GM18511 (cell line): ENCODE measurements around the gene ZBTB21.

Experiments
- ATAC-seq: cut with Tn5 transposase; IDR thresholded peaks from one replicate; pipeline ENCODE4 v1.9.1; 2021; ENCODE audit warnings: mild to moderate bottlenecking, moderate library complexity; ENCODE audit not compliant: unreplicated experiment

ZBTB21 gene

DNA sequence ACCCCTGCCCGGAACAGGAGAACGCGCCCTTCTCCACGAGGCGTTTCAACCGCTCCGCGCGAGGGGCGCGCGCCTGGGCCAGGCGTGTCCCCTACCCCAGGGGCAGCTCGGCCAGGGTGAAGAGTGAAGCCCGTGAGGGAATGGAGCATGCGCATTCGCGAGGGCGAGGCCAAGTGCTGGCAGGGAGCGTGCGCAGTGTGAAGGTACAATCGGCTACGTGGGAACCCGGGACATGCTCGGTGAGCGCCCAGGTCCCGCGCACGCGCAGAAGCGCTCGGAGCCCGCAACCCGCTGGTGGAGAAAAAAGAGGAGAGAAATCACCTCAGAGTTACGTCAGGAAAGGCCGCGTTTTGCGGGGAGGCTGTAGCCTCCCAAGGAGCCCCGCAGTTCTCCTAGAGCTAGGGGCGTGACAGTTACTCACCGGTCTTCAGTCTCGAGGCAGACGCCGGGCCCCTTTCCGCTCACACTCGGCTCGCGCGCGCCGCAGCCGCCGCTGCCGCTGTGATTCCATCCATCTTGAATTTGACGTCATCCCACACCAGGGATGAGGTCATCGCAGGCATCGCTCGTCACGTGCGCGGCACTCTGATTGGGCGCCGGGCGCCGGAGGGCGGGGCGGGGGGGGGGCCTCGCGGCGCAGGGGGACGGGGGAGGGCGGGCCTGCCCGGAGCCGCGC lies at the start of gene ZBTB21:
TSS of gene ZBTB21 (minus strand) at position 530 of the 676 bp plus-strand sequence. CDS start 16,265 bp downstream, outside the sequence.
- ATAC-seq = peak; percentile 76

DNA sequence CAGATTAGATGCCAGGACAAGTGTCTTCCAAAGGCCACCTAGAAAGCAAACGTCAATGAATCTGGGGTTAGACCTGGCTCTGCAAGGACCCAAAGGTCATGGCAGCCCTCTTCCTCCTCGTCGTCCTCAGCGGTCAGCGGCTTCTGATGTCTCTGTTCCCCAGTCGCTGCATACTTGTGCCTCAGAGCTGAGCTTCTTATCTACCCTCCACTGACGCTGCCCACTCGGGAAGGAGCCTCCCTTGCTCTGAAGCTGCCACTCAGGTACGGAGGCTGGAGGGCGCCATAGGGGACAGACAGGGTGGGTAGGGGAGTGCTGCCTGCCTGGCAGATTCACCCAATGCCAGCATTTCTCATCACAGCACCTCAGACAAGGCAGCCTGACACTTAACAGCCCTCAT lies 49.6 kb upstream of the ZBTB21 start:
- no peak for ATAC-seq

DNA sequence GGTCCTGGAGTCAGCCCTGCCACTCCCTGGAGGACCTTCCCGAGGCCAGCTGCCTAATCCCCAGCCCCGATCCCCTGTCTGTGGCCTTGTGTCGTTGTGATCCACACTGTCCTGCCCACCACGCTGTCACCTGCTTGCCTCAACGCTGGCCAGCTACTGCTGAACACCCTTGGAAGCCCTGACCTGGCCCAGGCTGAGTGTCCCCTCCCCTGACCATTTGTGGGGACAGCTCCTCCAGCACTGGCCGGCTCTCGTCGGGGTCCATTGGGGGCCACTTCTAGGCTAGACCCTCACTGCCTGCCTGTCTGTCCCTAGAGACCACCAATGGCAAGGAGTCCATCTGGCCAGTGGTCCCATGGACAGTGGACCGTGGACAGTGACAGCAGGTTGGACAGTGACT lies 49.0 kb upstream of the ZBTB21 start:
- ATAC-seq = no peak

DNA sequence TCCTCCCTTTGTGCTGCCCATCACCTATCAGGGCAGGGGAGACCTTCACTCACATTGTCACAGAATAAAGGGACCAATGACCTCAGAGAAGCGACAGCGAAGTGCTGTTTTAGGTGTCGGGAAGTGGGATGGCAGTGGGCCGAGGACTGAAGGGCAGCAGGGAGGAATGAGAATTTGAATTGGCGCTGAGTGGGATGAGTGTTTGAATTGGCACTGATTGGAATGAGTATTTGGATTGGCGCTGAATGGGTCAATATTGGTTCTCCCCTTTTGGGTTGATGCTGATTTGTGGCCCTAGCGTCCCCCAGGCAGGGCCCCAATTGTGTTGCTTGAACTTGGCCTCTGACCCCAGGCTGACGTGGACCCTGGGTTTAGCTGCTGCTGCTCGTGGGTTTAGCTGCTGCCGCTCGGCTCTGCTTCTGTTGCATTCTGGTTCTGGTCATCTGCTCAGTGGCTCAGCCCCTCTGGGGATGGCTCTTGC lies 48.5 kb upstream of the ZBTB21 start:
- no peak for ATAC-seq

DNA sequence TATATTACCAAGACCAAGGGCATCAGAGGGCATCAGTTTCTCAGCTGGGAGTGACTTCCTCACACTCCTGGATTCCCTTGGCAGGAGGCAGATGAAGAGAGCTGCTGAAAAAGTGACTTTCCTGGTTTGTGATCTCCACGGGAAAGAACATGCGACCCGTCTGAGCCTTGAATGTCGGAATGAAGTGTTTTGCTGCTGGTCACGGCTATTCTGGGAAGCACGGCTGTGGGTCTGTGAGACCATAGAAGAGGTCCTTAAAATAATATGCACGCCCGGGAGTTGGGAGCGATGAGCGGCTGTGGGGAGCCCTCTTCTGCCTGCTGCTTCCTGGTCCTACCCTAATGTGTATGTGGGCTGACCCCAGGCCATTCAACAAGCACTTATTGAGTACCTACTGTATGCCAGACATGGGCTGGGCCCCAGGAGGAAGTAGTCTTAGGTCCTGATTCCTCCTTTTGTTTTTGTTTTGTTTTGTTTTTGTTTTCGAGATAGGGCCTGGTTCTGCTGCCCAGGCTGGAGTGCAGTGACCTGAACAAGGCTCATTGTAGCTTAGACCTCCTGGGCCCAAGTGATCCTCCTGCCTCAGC lies 47.8 kb upstream of the ZBTB21 start:
- ATAC-seq = no peak

DNA sequence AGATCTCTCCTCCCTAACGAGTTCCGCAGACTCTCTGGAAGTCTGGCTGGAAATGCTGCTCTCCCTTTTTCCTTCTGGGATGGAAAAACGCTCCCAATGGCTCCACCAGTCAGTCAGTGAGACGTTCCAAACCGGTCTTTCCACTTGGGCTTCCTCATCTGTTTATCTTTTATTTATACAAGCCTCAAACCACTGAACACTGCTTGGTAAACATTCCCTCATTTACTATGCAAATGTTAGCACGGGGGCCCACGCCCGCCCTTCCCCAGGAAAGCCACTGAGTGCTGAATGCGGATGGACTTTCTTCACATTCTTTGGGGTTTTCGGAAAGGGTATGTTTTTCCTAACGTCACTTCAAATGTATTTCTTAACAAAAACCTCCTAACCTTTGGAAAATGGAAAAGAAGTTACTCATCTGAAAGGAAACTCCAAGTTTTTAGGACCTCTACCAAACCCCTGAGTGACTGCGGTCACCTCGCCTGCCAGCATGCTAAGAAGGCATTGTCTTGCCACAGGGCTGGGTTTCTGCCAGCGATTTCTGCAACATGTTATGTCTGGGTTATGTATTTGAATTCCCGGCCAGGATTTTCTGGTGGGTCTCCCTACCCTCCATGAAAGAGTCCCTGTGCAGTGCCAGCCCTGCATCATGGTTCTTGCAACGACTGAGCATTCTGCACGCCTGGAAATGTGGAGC lies 47.0 kb upstream of the ZBTB21 start:
- ATAC-seq = no peak

DNA sequence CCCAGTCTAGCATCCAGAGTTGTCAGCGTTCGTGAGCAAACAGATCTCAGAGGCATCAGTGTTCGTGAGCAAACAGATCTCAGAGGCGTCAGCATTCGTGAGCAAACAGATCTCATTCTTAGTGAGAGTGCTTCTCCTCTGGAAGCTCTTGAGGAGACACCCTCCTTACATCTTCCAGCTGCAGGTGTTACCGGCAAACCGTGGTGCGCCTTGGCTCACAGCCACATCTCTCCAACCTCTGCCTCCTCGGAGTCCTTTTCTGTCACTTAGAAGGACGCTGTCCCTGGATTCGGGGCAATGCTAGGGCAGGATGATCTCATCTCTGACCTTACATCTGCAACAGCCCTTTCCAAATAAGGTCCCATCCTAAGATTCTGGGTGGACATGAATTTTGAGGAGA lies 46.3 kb upstream of the ZBTB21 start:
- no peak for ATAC-seq

DNA sequence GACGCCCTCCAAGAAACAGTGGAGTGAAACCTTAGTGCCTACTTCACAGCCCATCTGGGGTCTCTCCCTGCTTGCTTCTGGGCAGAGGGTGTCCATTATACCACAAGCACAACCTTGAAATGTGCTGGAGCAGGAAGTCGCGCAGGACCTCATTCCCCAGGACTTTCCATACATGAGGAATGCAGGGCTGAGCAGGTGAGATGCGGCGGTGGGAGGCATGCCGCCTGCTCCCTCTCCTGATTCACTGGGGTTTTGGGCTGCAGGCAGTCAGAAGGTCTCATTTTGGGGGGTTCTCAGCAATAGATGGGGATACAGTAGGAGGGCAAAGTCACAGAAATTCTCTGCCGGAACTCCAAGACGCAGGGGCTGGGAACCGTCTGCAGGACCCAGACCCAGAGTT lies 45.3 kb upstream of the ZBTB21 start:
- no peak for ATAC-seq

DNA sequence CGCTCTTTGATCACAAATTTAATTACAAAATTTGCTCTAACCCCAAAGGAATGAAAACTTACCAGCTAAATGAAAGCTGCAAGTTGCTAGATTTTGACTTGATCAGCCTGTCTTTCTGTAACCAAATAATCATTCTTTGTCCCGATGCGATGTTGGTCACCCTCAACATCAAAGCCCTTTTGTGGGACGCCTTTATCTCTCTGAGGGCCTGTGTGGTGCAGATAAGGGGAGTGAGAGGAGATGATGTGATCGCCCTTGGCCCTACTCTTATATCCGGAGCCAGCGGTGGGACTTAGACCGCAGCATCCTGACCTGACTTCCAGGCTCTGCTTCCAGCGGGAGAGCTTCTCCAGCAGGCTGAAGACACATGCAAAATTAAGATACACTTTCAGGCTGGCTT lies 41.6 kb upstream of the ZBTB21 start:
- ATAC-seq = no peak

DNA sequence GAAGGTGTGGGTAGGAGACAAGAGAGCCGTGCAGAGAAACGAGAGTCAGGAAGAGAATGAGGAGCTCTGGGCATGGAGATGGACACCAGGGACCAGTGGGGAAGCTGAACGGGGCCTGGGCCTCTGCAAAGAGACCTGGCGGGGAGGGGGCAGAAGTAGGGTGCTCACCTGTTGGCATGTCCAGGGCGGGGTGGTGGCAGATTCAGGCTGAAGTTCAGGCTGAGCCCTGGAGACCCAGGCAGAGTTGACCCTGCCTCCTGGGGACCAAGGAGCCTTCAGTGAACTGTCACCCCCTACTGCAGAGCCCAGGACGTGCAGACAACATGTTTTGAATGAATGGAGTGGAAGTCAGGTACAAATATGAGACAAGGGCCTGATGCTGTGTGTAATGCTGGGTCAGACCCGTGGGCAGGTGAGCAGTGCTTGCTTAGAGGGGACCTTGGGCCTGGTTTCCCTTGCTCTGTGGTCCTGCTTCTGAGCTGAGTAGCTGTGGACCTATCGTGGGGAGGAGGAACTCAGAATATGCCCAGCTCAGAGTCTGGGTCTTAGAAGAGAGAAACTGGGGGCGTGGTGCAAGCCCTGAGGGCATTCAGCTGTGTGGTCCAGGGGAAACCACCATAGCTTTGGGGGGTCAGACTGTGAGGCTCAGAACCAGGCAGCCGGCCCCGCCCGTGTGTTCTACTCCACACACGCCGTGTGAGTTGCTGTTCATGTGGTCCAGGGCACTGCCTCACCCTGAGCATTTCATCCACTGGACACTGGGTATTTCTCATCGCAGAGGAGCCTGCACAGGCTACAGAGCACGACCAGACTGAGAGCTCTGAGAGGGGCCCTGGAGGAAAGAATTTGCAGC lies 39.6 kb upstream of the ZBTB21 start:
- no peak for ATAC-seq

DNA sequence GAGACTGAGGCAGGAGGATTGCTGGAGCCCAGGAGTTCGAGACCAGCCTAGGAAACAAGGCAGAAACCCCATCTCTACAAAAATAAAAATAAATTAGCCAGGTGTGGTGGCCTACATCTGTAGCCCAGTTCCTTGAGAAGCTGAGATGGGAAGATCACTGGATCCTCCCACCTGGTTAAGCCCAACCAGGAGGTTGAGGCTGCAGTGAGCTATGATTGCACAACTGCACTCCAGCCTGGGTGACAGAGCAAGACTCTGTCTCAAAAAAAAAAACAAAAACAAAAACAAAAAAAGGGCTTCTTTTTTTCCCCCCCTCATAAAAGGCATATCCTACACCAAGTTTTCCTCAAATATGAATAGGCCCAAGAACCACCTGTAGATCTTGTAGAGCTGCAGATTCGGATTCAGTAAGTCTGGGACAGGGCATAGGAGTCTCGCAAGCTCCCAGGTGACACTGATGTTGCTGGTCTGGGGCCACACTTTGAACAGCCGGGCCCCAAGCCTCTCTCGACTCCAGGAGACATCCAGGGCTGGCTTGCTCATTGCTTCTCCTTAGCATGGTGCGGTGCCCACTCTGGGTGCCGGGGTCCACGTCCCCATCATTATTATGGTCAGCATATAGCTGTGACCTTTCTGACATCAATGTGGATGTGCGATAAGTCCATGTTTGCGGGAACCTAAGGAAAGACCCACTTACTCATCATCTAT lies 38.9 kb upstream of the ZBTB21 start:
- ATAC-seq = no peak

DNA sequence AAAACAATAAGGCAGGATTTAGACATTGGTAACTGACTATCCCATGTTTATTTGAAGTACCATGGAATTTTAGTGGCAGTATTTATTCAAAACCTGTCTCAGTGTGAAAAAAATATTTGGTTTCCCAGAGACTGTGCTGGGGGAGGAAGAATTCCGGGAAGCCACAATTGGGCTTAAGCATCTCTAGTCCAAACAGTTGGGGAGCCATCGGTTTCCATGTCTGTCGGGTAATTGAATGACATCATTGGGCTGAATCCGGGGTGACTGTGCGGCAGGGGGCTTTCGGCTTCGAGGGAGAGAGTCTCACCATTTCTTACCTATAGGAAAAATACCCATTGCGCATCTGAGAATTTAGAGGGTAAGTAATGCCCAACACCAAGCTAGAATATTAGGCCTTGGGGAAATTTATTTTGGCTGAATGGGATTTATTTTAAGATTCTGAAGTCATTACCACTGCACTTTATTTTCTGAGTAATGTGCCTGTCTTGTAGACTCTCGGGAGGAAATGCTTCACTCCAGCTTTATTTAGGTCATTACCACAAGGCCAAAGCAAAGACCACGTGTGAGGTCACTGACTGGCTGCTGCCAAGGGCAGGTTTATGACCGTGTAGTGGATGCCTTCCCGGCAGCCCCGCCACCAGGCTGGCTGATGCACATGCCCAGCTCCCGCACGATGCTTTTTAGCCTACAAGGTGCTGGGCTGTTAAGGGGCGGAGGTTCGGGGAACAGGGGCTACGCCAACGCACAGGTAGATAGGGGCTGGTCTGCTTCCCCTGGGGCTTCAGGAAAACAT lies 37.9 kb upstream of the ZBTB21 start:
- no peak for ATAC-seq

DNA sequence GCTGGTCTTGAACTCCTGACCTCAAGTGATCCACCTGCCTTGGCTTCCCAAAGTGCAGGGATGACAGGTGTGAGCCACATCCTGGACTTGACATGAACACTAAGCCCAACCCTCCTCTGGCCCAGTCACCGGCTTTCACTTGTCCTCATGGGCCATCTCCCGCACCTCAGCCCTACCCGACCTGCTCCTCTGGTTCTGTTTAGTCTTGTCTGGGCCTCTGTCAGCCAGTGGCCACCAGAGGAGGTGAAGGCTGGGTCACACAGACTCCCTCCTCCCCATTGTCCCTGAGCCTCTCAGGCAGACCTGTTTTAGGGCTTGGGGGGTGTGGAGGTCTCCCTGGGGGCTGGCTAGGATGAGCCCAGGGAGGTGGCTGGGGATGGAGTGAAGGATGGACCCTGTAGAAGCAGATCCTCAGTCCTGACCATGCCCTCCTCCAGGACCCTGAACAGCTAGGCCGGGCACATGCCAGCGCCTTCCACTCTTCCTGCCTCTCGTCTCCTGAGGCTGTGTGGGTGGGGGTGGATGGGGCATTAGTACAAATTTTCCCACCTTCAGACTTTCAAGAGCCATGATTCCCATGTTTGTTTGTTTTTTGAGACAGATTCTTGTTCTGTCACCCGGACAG lies 34.8 kb upstream of the ZBTB21 start:
- ATAC-seq = no peak

DNA sequence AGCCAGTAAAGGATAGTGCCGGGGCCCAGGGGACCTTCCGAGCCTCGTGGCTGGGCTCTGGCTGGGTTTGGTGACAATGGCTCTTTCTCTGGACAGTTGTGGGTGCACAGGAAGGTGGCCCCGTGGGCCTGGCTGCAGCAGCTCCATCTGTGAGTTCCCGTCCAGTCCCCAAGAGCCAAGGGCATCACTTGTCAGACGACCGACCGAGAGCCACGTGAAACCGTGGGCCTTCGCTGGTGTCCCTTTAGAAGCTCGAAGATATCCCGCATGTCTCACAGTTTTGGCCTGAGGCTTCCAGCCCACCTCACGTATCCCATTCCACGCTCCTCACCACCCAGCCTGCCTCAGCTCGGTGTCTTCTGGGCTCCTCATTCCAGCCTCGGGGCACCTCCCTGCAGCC lies 33.8 kb upstream of the ZBTB21 start:
- ATAC-seq = no peak

DNA sequence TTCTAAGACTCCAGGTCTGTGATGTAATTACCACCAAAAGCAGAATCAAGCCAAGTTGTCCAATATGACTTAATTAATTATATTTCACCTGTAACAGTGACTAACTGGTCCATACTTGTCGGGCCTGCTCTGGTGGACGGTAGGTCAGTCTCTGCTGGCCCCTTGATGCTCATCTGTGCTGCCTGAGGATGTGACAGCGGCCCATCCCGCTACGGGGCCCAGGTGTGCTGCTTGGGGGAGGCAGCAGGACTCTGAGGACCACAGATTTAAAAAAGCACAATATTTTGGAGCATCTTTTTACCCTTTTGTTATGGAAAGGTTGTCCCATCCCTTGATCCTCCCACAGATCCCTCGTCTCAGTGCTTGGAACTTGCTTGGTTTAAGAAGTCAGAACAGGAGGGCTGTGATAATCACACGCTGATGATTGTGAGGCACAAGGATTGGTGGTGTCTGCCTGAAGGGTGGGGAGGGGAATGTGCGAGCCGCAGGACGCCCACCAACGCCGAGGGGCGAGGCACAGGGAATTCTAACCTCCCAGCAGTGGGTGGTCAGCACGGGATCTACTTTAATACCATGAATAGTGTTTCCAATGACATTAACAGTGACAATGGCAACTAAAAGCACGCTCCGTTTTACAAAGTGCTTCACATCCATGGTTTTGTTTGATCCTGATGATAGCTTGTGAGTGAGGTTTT lies 33.2 kb upstream of the ZBTB21 start:
- no peak for ATAC-seq

DNA sequence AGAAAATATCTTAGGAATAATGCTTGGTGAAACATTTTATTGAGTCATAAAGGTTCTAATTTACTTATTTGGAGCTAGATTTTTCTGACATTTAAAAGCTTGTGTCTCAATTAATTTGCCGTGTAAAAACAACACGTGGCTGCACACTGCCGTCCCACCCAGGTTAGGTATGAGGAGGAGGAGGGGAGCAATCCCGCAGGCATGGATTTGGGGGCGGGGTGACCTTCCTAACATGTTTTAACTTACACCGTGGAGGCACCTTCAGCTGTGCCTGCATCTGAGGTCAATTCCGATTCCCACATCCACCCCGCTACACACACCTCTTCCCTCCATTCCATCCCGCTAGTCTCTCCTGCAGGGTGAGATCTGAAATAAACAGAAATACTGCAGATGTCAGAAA lies 32.5 kb upstream of the ZBTB21 start:
- no peak for ATAC-seq

DNA sequence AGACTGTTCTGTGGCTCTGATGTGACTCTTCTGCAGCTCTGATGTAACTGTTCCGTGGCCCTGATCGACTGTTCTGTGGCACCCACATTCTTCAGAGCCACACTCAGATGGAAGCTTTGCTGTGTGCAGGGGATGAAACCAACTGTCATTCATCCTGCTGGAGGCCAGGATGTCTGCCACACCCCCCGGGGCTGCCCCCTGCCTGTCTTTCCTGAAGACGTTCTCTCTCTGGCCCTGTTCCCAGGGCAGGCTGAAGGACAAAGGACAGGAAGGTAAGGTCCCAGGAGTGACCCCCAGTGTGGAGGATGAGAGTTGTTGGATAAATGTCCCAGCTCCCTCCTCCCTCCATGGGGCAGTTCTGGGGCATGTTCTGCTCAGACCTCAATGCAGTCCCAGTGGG lies 31.6 kb upstream of the ZBTB21 start:
- ATAC-seq = no peak

DNA sequence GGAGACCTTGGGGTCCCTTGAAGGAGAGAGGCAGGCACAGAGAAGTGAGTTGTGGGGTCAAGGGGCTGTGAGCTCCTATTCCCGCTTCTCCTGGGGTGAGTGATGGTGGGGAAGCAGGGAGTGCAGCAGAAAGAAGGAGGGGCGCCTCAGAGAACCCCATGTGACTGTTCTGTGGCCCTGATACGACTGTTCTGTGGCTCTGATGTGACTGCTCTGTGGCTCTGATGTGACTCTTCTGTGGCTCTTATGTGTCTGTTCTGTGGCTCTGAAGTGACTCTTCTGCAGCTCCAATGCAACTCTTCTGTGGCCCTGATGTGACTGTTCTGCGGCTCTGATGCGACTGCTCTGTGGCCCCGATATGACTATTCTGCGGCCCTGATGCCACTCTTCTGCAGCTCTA lies 31.1 kb upstream of the ZBTB21 start:
- no peak for ATAC-seq
